ENCODE data around the gene PCNX3.

The PCNX3 gene

GRCh38 chr11:65583589-65583988, 32.0 kb upstream of the PCNX3 start:
- H3K27me3 ChIP-seq (ENCODE audit: control insufficient read depth, insufficient read depth, low read length): peaks cover 63% of the 10 kb centered on the region
- no peak overlapping the region for H3K27ac ChIP-seq (ENCODE audit: low read depth, low read length)
- H3K9me3 ChIP-seq (ENCODE audit: control insufficient read depth, insufficient read depth, low read depth, low read length): no peaks in the 10 kb centered on the region
- H3K4me1 ChIP-seq (ENCODE audit: control insufficient read depth, insufficient read depth, low read length): peaks cover 12% of the 10 kb centered on the region; the same call in 1 of the 2 replicates
- no peaks in the 10 kb centered on the region for H3K36me3 ChIP-seq (ENCODE audit: control insufficient read depth, insufficient read depth, low read length)
- no peak overlapping the region for H3K4me3 ChIP-seq (ENCODE audit: low read depth, low read length)
- H3K9ac ChIP-seq (ENCODE audit: low read length): no peak overlapping the region

GRCh38 chr11:65584106-65584505, 31.5 kb upstream of the PCNX3 start:
- Histone ChIP-seq H3K27me3 (ENCODE audit: control insufficient read depth, insufficient read depth, low read length) (peaks cover 59% of the 10 kb centered on the region), H3K9ac (ENCODE audit: low read length) (no peak overlapping the region), H3K4me1 (ENCODE audit: control insufficient read depth, insufficient read depth, low read length) (peaks cover 12% of the 10 kb centered on the region; the same call in 1 of the 2 replicates), H3K9me3 (ENCODE audit: control insufficient read depth, insufficient read depth, low read depth, low read length) (no peaks in the 10 kb centered on the region), H3K4me3 (ENCODE audit: low read depth, low read length) (no peak overlapping the region), H3K27ac (ENCODE audit: low read depth, low read length) (no peak overlapping the region), H3K36me3 (ENCODE audit: control insufficient read depth, insufficient read depth, low read length) (no peaks in the 10 kb centered on the region)

GRCh38 chr11:65584723-65585171, 30.8 kb upstream of the PCNX3 start:
- Histone ChIP-seq H3K9ac (ENCODE audit: low read length) (no peak overlapping the region), H3K27me3 (ENCODE audit: control insufficient read depth, insufficient read depth, low read length) (peaks cover 59% of the 10 kb centered on the region), H3K4me3 (ENCODE audit: low read depth, low read length) (peak overlapping the region; percentile 56), H3K27ac (ENCODE audit: low read depth, low read length) (no peak overlapping the region), H3K36me3 (ENCODE audit: control insufficient read depth, insufficient read depth, low read length) (no peaks in the 10 kb centered on the region), H3K9me3 (ENCODE audit: control insufficient read depth, insufficient read depth, low read depth, low read length) (no peaks in the 10 kb centered on the region), H3K4me1 (ENCODE audit: control insufficient read depth, insufficient read depth, low read length) (peaks cover 12% of the 10 kb centered on the region; the same call in 1 of the 2 replicates)

- H3K36me3 ChIP-seq (ENCODE audit: control insufficient read depth, insufficient read depth, low read length): no peaks in the 10 kb centered on the region
- peaks cover 68% of the 10 kb centered on the region for H3K27me3 ChIP-seq (ENCODE audit: control insufficient read depth, insufficient read depth, low read length)
- H3K9ac ChIP-seq (ENCODE audit: low read length): no peak overlapping the region
- peak overlapping the region; percentile 27; the same call in 1 of the 2 replicates for H3K4me3 ChIP-seq (ENCODE audit: low read depth, low read length)
- no peaks in the 10 kb centered on the region for H3K9me3 ChIP-seq (ENCODE audit: control insufficient read depth, insufficient read depth, low read depth, low read length)
- H3K4me1 ChIP-seq (ENCODE audit: control insufficient read depth, insufficient read depth, low read length): peaks cover 12% of the 10 kb centered on the region; the same call in 1 of the 2 replicates
- H3K27ac ChIP-seq (ENCODE audit: low read depth, low read length): no peak overlapping the region
Measured at GRCh38 chr11:65585396-65586246, 30.0 kb upstream of the PCNX3 start.

- no peak overlapping the region for H3K9ac ChIP-seq (ENCODE audit: low read length)
- peaks cover 74% of the 10 kb centered on the region for H3K27me3 ChIP-seq (ENCODE audit: control insufficient read depth, insufficient read depth, low read length)
- peaks cover 14% of the 10 kb centered on the region; the same call in 1 of the 2 replicates for H3K4me1 ChIP-seq (ENCODE audit: control insufficient read depth, insufficient read depth, low read length)
- H3K27ac ChIP-seq (ENCODE audit: low read depth, low read length): no peak overlapping the region
- H3K36me3 ChIP-seq (ENCODE audit: control insufficient read depth, insufficient read depth, low read length): no peaks in the 10 kb centered on the region
- no peaks in the 10 kb centered on the region for H3K9me3 ChIP-seq (ENCODE audit: control insufficient read depth, insufficient read depth, low read depth, low read length)
- no peak overlapping the region for H3K4me3 ChIP-seq (ENCODE audit: low read depth, low read length)
Measured at GRCh38 chr11:65586247-65586630, 29.3 kb upstream of the PCNX3 start.

- no peaks in the 10 kb centered on the region for H3K36me3 ChIP-seq (ENCODE audit: control insufficient read depth, insufficient read depth, low read length)
- H3K4me1 ChIP-seq (ENCODE audit: control insufficient read depth, insufficient read depth, low read length): peaks cover 16% of the 10 kb centered on the region; the same call in 1 of the 2 replicates
- no peak overlapping the region for H3K9ac ChIP-seq (ENCODE audit: low read length)
Measured at GRCh38 chr11:65586676-65587075, 28.9 kb upstream of the PCNX3 start.

GRCh38 chr11:65588199-65589054, 27.1 kb upstream of the PCNX3 start:
- Histone ChIP-seq H3K27ac (ENCODE audit: low read depth, low read length) (no peak overlapping the region), H3K4me1 (ENCODE audit: control insufficient read depth, insufficient read depth, low read length) (peaks cover 26% of the 10 kb centered on the region), H3K36me3 (ENCODE audit: control insufficient read depth, insufficient read depth, low read length) (no peaks in the 10 kb centered on the region), H3K9ac (ENCODE audit: low read length) (no peak overlapping the region), H3K4me3 (ENCODE audit: low read depth, low read length) (no peak overlapping the region), H3K27me3 (ENCODE audit: control insufficient read depth, insufficient read depth, low read length) (peaks cover 74% of the 10 kb centered on the region), H3K9me3 (ENCODE audit: control insufficient read depth, insufficient read depth, low read depth, low read length) (no peaks in the 10 kb centered on the region)

More at GRCh38 chr11:65586676-65587075, 28.9 kb upstream of the PCNX3 start:
- Histone ChIP-seq H3K27ac (ENCODE audit: low read depth, low read length) (no peak overlapping the region), H3K27me3 (ENCODE audit: control insufficient read depth, insufficient read depth, low read length) (peaks cover 75% of the 10 kb centered on the region), H3K4me3 (ENCODE audit: low read depth, low read length) (no peak overlapping the region), H3K9me3 (ENCODE audit: control insufficient read depth, insufficient read depth, low read depth, low read length) (no peaks in the 10 kb centered on the region)

GRCh38 chr11:65589444-65590239, 25.9 kb upstream of the PCNX3 start:
- Histone ChIP-seq H3K27ac (ENCODE audit: low read depth, low read length) (no peak overlapping the region), H3K4me1 (ENCODE audit: control insufficient read depth, insufficient read depth, low read length) (peaks cover 32% of the 10 kb centered on the region), H3K36me3 (ENCODE audit: control insufficient read depth, insufficient read depth, low read length) (no peaks in the 10 kb centered on the region), H3K4me3 (ENCODE audit: low read depth, low read length) (no peak overlapping the region), H3K9me3 (ENCODE audit: control insufficient read depth, insufficient read depth, low read depth, low read length) (no peaks in the 10 kb centered on the region), H3K27me3 (ENCODE audit: control insufficient read depth, insufficient read depth, low read length) (peaks cover 71% of the 10 kb centered on the region), H3K9ac (ENCODE audit: low read length) (no peak overlapping the region)

- no peak overlapping the region for H3K4me3 ChIP-seq (ENCODE audit: low read depth, low read length)
- no peaks in the 10 kb centered on the region for H3K9me3 ChIP-seq (ENCODE audit: control insufficient read depth, insufficient read depth, low read depth, low read length)
- H3K27me3 ChIP-seq (ENCODE audit: control insufficient read depth, insufficient read depth, low read length): peaks cover 65% of the 10 kb centered on the region
- no peaks in the 10 kb centered on the region for H3K36me3 ChIP-seq (ENCODE audit: control insufficient read depth, insufficient read depth, low read length)
- H3K9ac ChIP-seq (ENCODE audit: low read length): no peak overlapping the region
- H3K4me1 ChIP-seq (ENCODE audit: control insufficient read depth, insufficient read depth, low read length): peaks cover 32% of the 10 kb centered on the region
- no peak overlapping the region for H3K27ac ChIP-seq (ENCODE audit: low read depth, low read length)
Measured at GRCh38 chr11:65590240-65590738, 25.3 kb upstream of the PCNX3 start.

All from HUES6 (cell line).